ENCODE measurements around the gene PKNOX2.

Gene PKNOX2

GRCh38 chr11:125407046-125407445, 242.5 kb downstream of the PKNOX2 start:
- no peak for TF ChIP-seq FOXP2 (optimal IDR thresholded peaks at IDR 0.05; ENCODE audit: borderline replicate concordance, extremely low read depth, extremely low read length, insufficient read depth)
- no peak for TF ChIP-seq REST (IDR thresholded peaks at IDR 0.05; ENCODE audit: insufficient read depth in 1 of 2, low read depth in 2 of 2, low read length in 2 of 2)
- no peak for TF ChIP-seq POLR2AphosphoS5 (IDR thresholded peaks at IDR 0.05; ENCODE audit: low read depth, low read length)
- no peak for TF ChIP-seq SIN3A (IDR thresholded peaks at IDR 0.05; ENCODE audit: borderline replicate concordance, insufficient read depth, low read length)
- no peak for TF ChIP-seq TAF1 (IDR thresholded peaks at IDR 0.05; ENCODE audit: borderline replicate concordance, insufficient read depth, low read length)

GRCh38 chr11:125408311-125408711, 243.8 kb downstream of the PKNOX2 start:
- TF ChIP-seq SIN3A (IDR thresholded peaks at IDR 0.05; ENCODE audit: borderline replicate concordance, insufficient read depth, low read length) = no peak
- no peak for TF ChIP-seq POLR2AphosphoS5 (IDR thresholded peaks at IDR 0.05; ENCODE audit: low read depth, low read length)
- TF ChIP-seq REST (IDR thresholded peaks at IDR 0.05; ENCODE audit: insufficient read depth in 1 of 2, low read depth in 2 of 2, low read length in 2 of 2) = no peak

- TF ChIP-seq TAF1 (IDR thresholded peaks at IDR 0.05; ENCODE audit: borderline replicate concordance, insufficient read depth, low read length) (no peak), POLR2AphosphoS5 (IDR thresholded peaks at IDR 0.05; ENCODE audit: low read depth, low read length) (no peak), FOXP2 (optimal IDR thresholded peaks at IDR 0.05; ENCODE audit: borderline replicate concordance, extremely low read depth, extremely low read length, insufficient read depth) (no peak), REST (IDR thresholded peaks at IDR 0.05; ENCODE audit: insufficient read depth in 1 of 2, low read depth in 2 of 2, low read length in 2 of 2) (no peak), SIN3A (IDR thresholded peaks at IDR 0.05; ENCODE audit: borderline replicate concordance, insufficient read depth, low read length) (no peak)
Measured at GRCh38 chr11:125410091-125410490, 245.5 kb downstream of the PKNOX2 start.

- TF ChIP-seq SIN3A (IDR thresholded peaks at IDR 0.05; ENCODE audit: borderline replicate concordance, insufficient read depth, low read length) (no peak), POLR2AphosphoS5 (IDR thresholded peaks at IDR 0.05; ENCODE audit: low read depth, low read length) (no peak), TAF1 (IDR thresholded peaks at IDR 0.05; ENCODE audit: borderline replicate concordance, insufficient read depth, low read length) (no peak), FOXP2 (optimal IDR thresholded peaks at IDR 0.05; ENCODE audit: borderline replicate concordance, extremely low read depth, extremely low read length, insufficient read depth) (no peak), REST (IDR thresholded peaks at IDR 0.05; ENCODE audit: insufficient read depth in 1 of 2, low read depth in 2 of 2, low read length in 2 of 2) (no peak)
Measured at GRCh38 chr11:125412177-125412496, 247.6 kb downstream of the PKNOX2 start.

GRCh38 chr11:125412509-125412908, 248.0 kb downstream of the PKNOX2 start:
- TF ChIP-seq SIN3A (IDR thresholded peaks at IDR 0.05; ENCODE audit: borderline replicate concordance, insufficient read depth, low read length) (no peak), REST (IDR thresholded peaks at IDR 0.05; ENCODE audit: insufficient read depth in 1 of 2, low read depth in 2 of 2, low read length in 2 of 2) (no peak), FOXP2 (optimal IDR thresholded peaks at IDR 0.05; ENCODE audit: borderline replicate concordance, extremely low read depth, extremely low read length, insufficient read depth) (no peak), TAF1 (IDR thresholded peaks at IDR 0.05; ENCODE audit: borderline replicate concordance, insufficient read depth, low read length) (no peak), POLR2AphosphoS5 (IDR thresholded peaks at IDR 0.05; ENCODE audit: low read depth, low read length) (no peak)
